ENCODE data around the gene RGS10.

Gene RGS10

DNA sequence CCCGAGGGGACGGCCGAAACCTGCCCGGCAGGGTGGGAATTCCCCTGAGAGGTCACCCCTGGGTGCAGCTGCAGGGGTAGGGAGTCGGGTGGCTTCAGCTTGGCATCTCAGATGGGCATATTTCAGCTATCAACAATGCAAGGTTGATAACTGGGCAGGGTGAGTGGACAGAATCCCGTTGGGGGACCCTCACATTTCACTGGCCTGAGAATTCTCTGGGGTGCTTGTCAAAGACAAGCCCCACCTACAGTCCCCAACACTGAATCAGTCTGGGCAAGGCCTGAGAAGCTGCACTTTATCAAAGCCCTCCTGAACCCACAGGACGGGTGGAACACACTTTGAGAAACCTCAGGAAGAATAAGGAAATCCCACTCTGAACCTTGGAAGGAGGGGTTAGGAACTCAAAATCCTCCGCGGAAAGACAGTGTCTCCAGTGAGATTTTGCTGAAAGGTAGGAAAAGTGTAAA is 3.1 kb downstream of the RGS10 start:
- no peak overlapping the region for H3K9ac ChIP-seq (ENCODE audit: low read length)
- no peaks in the 10 kb centered on the region for H3K27me3 ChIP-seq (replicated peaks; ENCODE audit: insufficient read depth, low read length)
- H3K27ac ChIP-seq (ENCODE audit: low read length), result no peak overlapping the region

DNA sequence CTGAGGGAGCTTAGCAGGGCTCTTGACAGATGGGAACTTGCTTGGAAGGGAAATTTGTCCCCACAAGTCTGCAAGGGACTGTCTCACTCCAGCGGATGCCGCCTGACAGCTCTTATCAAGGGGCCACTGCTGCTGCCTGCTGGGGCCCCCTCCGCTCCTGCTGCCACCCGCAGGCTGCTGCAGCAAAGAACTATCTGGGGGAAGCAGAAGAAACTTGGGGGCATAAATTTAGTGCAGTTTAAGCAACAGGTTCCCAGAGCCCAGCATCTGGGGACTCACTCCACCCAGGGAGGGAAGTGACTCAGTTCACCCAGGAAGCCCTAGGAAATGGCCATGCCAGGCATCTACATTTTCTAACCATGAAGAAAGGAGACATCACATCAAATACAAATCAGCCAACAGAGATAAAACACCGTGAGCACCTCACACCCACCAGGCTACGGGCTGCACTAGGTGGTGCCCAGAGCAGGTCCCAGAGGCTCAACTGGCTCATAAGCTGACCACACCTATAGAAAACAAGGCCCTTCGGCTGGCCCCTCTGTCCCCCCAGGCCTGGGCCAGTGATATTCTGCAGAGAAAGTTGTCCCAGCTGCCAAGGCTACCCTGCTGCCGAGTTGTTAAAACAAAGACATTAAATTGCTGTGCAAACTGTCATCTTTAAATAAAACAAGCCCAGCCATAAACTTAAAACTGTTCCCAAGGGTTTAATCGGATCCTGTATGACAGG is 3.7 kb downstream of the RGS10 start:
- no peak overlapping the region for H3K4me3 ChIP-seq (ENCODE audit: low read length)
- H3K27me3 ChIP-seq (replicated peaks; ENCODE audit: insufficient read depth, low read length), result no peaks in the 10 kb centered on the region
- no peak overlapping the region for H3K4me2 ChIP-seq (ENCODE audit: low read depth, low read length)
- H2AFZ ChIP-seq (ENCODE audit: low read length), result no peak overlapping the region
- H3K9ac ChIP-seq (ENCODE audit: low read length), result no peak overlapping the region
- H3K27ac ChIP-seq (ENCODE audit: low read length), result no peak overlapping the region
- peaks cover 8% of the 10 kb centered on the region; the same call in 1 of the 2 replicates for H3K79me2 ChIP-seq (ENCODE audit: low read length)
- H3K9me3 ChIP-seq (replicated peaks; ENCODE audit: insufficient read depth, low read length), result no peaks in the 10 kb centered on the region
- H4K20me1 ChIP-seq (ENCODE audit: insufficient read depth, low read length), result no peaks in the 10 kb centered on the region
- DNase-seq, result no peak
- H3K36me3 ChIP-seq (replicated peaks; ENCODE audit: insufficient read depth, low read length), result no peaks in the 10 kb centered on the region
- TF ChIP-seq, protein P1, sequence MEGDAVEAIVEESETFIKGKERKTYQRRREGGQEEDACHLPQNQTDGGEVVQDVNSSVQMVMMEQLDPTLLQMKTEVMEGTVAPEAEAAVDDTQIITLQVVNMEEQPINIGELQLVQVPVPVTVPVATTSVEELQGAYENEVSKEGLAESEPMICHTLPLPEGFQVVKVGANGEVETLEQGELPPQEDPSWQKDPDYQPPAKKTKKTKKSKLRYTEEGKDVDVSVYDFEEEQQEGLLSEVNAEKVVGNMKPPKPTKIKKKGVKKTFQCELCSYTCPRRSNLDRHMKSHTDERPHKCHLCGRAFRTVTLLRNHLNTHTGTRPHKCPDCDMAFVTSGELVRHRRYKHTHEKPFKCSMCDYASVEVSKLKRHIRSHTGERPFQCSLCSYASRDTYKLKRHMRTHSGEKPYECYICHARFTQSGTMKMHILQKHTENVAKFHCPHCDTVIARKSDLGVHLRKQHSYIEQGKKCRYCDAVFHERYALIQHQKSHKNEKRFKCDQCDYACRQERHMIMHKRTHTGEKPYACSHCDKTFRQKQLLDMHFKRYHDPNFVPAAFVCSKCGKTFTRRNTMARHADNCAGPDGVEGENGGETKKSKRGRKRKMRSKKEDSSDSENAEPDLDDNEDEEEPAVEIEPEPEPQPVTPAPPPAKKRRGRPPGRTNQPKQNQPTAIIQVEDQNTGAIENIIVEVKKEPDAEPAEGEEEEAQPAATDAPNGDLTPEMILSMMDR (IDR thresholded peaks at IDR 0.05; ENCODE audit: low read length), result no peak
- TF ChIP-seq EZH2phosphoT487 (IDR thresholded peaks at IDR 0.05; ENCODE audit: low read length) (no peak), EZH2 (optimal IDR thresholded peaks at IDR 0.05; ENCODE audit: low read depth, low read length) (no peak)
- H3K9me2 ChIP-seq (replicated peaks; ENCODE audit: insufficient read depth, low read length), result no peaks in the 10 kb centered on the region
- H3K4me1 ChIP-seq (ENCODE audit: low read length), result no peaks in the 10 kb centered on the region
- H3F3A ChIP-seq (ENCODE audit: insufficient read depth, low read length), result no peaks in the 10 kb centered on the region

More for the DNA sequence above, 3.1 kb downstream of the RGS10 start:
- H3K36me3 ChIP-seq (replicated peaks; ENCODE audit: insufficient read depth, low read length), result no peaks in the 10 kb centered on the region
- no peak overlapping the region for H2AFZ ChIP-seq (ENCODE audit: low read length)
- H3K4me1 ChIP-seq (ENCODE audit: low read length), result no peaks in the 10 kb centered on the region
- H4K20me1 ChIP-seq (ENCODE audit: insufficient read depth, low read length), result no peaks in the 10 kb centered on the region
- no peaks in the 10 kb centered on the region for H3F3A ChIP-seq (ENCODE audit: insufficient read depth, low read length)
- TF ChIP-seq, protein P1 (IDR thresholded peaks at IDR 0.05; ENCODE audit: low read length), result no peak
- no peak for TF ChIP-seq EZH2 (optimal IDR thresholded peaks at IDR 0.05; ENCODE audit: low read depth, low read length)
- no peak overlapping the region for H3K4me2 ChIP-seq (ENCODE audit: low read depth, low read length)
- H3K9me2 ChIP-seq (replicated peaks; ENCODE audit: insufficient read depth, low read length), result no peaks in the 10 kb centered on the region
- H3K9me3 ChIP-seq (replicated peaks; ENCODE audit: insufficient read depth, low read length), result no peaks in the 10 kb centered on the region
- no peak overlapping the region for H3K4me3 ChIP-seq (ENCODE audit: low read length)
- DNase-seq, result no peak
- peaks cover 8% of the 10 kb centered on the region; the same call in 1 of the 2 replicates for H3K79me2 ChIP-seq (ENCODE audit: low read length)

DNA sequence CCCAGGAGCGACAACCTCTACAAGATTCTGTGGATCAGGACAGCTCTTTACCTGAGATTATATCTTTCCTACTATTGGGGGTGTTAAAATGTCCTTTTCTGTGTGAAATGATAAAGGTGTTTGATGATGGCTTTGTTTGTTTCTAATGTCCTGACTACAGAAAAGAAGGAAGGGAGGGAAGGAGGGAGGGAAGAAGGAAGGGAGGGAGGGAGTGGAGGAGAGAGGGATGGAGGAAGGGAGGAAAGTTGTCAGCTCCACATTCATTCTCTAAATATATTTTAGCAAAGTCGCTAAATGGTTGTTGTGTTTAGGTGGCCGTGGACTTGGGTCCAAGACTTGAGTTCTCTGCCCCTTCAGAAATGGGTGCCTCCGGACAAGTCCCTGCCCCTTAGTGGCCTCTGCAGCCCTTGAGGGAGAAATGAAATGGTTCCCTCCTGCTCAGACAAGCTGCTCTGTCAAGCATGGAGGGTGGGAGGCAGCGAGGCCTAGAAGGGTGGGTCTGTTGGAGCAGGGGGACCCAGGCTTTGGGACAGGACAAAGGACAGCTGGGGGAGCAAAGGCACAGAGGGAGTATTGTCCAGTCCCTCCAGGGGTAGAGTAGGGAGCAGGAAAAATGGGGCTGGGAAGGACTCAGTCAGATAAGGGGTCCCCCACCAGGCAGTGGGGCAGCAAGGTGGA is 4.4 kb downstream of the RGS10 start:
- H3K79me2 ChIP-seq (ENCODE audit: low read length), result peaks cover 8% of the 10 kb centered on the region; the same call in 1 of the 2 replicates
- no peaks in the 10 kb centered on the region for H3K36me3 ChIP-seq (replicated peaks; ENCODE audit: insufficient read depth, low read length)
- TF ChIP-seq EZH2 (optimal IDR thresholded peaks at IDR 0.05; ENCODE audit: low read depth, low read length) (no peak), EZH2phosphoT487 (IDR thresholded peaks at IDR 0.05; ENCODE audit: low read length) (no peak)
- TF ChIP-seq, protein P1 (IDR thresholded peaks at IDR 0.05; ENCODE audit: low read length), result no peak
- no peak overlapping the region for H3K9ac ChIP-seq (ENCODE audit: low read length)
- no peak for DNase-seq
- H3K27me3 ChIP-seq (replicated peaks; ENCODE audit: insufficient read depth, low read length), result no peaks in the 10 kb centered on the region
- H3K9me3 ChIP-seq (replicated peaks; ENCODE audit: insufficient read depth, low read length), result no peaks in the 10 kb centered on the region
- no peak overlapping the region for H3K27ac ChIP-seq (ENCODE audit: low read length)
- no peak overlapping the region for H2AFZ ChIP-seq (ENCODE audit: low read length)
- H3K4me1 ChIP-seq (ENCODE audit: low read length), result no peaks in the 10 kb centered on the region
- H3K9me2 ChIP-seq (replicated peaks; ENCODE audit: insufficient read depth, low read length), result no peaks in the 10 kb centered on the region
- no peak overlapping the region for H3K4me3 ChIP-seq (ENCODE audit: low read length)
- H3K4me2 ChIP-seq (ENCODE audit: low read depth, low read length), result no peak overlapping the region
- no peaks in the 10 kb centered on the region for H3F3A ChIP-seq (ENCODE audit: insufficient read depth, low read length)
- no peaks in the 10 kb centered on the region for H4K20me1 ChIP-seq (ENCODE audit: insufficient read depth, low read length)

Data from MM.1S (cell line).